Measurements from ENCODE around the gene COPS8. TPM values are rescaled to one million over a fixed set of nuclear protein-coding genes. Genes with fewer than 3 reads are reported as not detected.

Gene COPS8
- total and polyA plus RNA-seq, 2 of the 4 experiments (the other 2 are of a cell fraction), result 47.0 to 64.9 TPM

DNA sequence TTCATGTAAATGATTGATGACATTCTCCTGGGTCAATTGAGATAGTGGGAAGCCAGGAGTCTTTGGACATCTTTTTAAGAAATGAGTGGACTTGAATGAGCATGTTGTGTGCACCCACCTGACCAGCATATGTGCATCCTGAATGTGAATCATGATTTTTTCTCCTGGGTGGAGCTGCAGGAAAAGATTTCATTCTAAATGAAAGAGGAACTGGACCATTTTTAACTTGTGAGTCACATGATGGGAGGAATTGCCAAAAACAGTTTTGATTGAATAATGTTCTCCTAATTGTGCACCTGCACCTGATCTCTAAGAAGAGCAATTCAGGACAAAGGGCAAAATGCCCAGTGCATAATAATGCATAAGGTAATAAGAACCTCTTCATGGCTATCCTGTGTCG, 32.3 kb downstream of the COPS8 start:
- intact Hi-C loops (cut with micrococcal nuclease), result no loop called here
- Histone ChIP-seq H3K4me3 (ENCODE audit: insufficient read depth, low read depth, low read length) (no peak overlapping the region), H3K23ac (ENCODE audit: low read depth, low read length) (no peak overlapping the region), H3K4me2 (ENCODE audit: low read depth, low read length) (no peak overlapping the region), H2BK20ac (ENCODE audit: low read depth, low read length) (no peak overlapping the region), H3K9me1 (ENCODE audit: insufficient read depth, low read length) (0 out of 2 replicates have a peak, but pooled peaks cover 6% of the 10 kb centered on the region), H4K20me1 (ENCODE audit: insufficient read depth, low read length) (no peaks in the 10 kb centered on the region), H3K27ac (ENCODE audit: insufficient read depth, low read length) (no peak overlapping the region), H3K36me3 (ENCODE audit: control insufficient read depth, insufficient read depth, low read length) (no peaks in the 10 kb centered on the region), H3K79me1 (ENCODE audit: low read depth in 1 of 2, low read length in 2 of 2) (no peaks in the 10 kb centered on the region), H2BK5ac (ENCODE audit: low read depth, low read length, poor library complexity, severe bottlenecking) (no peak overlapping the region), H3K14ac (replicated peaks; ENCODE audit: low read depth, low read length) (no peak overlapping the region), H2AK5ac (ENCODE audit: low read depth, low read length) (no peak overlapping the region), H4K5ac (ENCODE audit: low read depth, low read length) (no peak overlapping the region), H3K18ac (ENCODE audit: low read depth, low read length) (no peak overlapping the region), H3K9ac (ENCODE audit: low read depth, low read length) (no peak overlapping the region), H2AFZ (replicated peaks; ENCODE audit: low read length, poor library complexity) (no peak overlapping the region), H3K9me3 (ENCODE audit: control insufficient read depth, insufficient read depth, low read length) (no peaks in the 10 kb centered on the region), H2BK120ac (ENCODE audit: low read depth, low read length) (no peak overlapping the region), H4K8ac (ENCODE audit: low read depth in 2 of 2, low read length in 2 of 2) (no peak overlapping the region), H3K4ac (ENCODE audit: low read depth, low read length) (no peak overlapping the region), H3K56ac (ENCODE audit: extremely low read depth, insufficient read depth, low read length) (no peak overlapping the region), H4K91ac (ENCODE audit: insufficient read depth, low read depth, low read length) (no peak overlapping the region), H3K4me1 (ENCODE audit: control insufficient read depth, insufficient read depth, low read length) (peaks cover 7% of the 10 kb centered on the region), H2BK15ac (ENCODE audit: low read depth, low read length) (no peak overlapping the region), H2AK9ac (replicated peaks; ENCODE audit: low read depth, low read length, poor library complexity) (no peak overlapping the region), H3K27me3 (ENCODE audit: control insufficient read depth, insufficient read depth, low read length) (no peaks in the 10 kb centered on the region)
- ChIA-PET CTCF (no interaction called here), POLR2A (ENCODE audit: unreplicated experiment) (no interaction called here)
- BruUV-seq (replicated peaks), result no TSS peak
- dilution Hi-C loops (cut with HindIII; ENCODE audit: low sequenced_read_pairs, unreplicated experiment), result no loop called here
- DNase-seq (peak; percentile 62), ATAC-seq (ENCODE audit: low read depth) (no peak)
- WGBS, 2 experiments (ENCODE audit: extremely low coverage in 2 of 2, insufficient read length in 1 of 2), result no CpG with 5 or more reads among the region's 1 CpG
- in situ Hi-C loops (cut with MboI; ENCODE audit: low sequenced_read_pairs), result loop anchor here (25.0 kb wide), 1 partner anchor 619 kb away; no protein-coding TSS in a partner anchor
- TF ChIP-seq RAD21 (IDR thresholded peaks at IDR 0.05; ENCODE audit: low read length) (no peak), MAFK (IDR thresholded peaks at IDR 0.05; ENCODE audit: low read depth, low read length) (no peak)
